Measurements from ENCODE around the gene UNC5B.

Gene UNC5B

GRCh38 chr10:71319042-71319799 lies 106.9 kb downstream of the UNC5B start, which contains the start of gene SLC29A3:
SLC29A3 (plus strand) TSS chr10:71319259; CDS start chr10:71319310, 51 bp downstream.
- peak; percentile 91 for DNase-seq (ENCODE audit: low spot score)

GRCh38 chr10:71319800-71320392 lies 107.5 kb downstream of the UNC5B start:
- no peak for DNase-seq (ENCODE audit: low spot score)

GRCh38 chr10:71320592-71320991 lies 108.2 kb downstream of the UNC5B start:
- DNase-seq (ENCODE audit: low spot score) = no peak

DNA sequence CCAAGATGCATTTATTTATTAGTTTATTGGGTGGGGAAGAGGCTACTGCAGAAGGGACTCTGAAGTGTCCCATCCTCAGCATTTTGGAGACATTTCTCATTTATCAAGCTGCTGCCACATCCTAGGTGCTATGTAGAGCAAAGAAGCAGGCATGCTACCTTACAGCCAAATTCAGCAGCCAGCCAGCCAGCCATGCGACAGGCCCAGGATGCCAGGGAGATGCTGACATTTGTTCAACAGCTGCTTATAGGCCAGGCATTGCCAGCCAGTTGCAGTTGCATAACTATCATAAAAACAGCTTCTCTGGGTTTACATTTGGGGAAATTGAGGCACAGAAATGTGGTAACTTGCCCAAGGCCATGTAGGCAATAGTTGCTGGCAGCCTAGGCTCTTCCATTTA lies 109.0 kb downstream of the UNC5B start:
- DNase-seq (ENCODE audit: low spot score) = no peak

GRCh38 chr10:71323407-71323806 lies 111.0 kb downstream of the UNC5B start:
- DNase-seq (ENCODE audit: low spot score) = peak; percentile 64

GRCh38 chr10:71324743-71325142 lies 112.4 kb downstream of the UNC5B start:
- DNase-seq (ENCODE audit: low spot score) = no peak

DNA sequence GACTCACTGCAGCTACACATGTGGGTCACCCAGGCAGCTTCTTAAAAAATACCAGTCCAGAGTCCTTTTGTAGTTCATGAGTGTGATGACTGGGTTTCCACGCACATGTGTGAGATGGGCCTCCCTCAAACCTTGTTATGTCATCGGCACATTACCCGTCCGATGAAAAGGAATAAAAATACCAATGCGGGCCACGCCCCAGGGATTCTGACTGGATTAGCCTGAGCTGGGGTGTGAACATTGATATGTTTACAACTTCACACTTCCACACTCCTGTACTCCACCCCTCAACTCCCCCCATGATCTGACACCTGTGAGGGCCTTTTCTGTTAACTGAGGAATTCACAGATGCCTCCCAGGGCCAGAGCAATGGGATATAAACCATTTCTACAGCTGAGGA lies 112.9 kb downstream of the UNC5B start:
- DNase-seq (ENCODE audit: low spot score) = no peak

DNA sequence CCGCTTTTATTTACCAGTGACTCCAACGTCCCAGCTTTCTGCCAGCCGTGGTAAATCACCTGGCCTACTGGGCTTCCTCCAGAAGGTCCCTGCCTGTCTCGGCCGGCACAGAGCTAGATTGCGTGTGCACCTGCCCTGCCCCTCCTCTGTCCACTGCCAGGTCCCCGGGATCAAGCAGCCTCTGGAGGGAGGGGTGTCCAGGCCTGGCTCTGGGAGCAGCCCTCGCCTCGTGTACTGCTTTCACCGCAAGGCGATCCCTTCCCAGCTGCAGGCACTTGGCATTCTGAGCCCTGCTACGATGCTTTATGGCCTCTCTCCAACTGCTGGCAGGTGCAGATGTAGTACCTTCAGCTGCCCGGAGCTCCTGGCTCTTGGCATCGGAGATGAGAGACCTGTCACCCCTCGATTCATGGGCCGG lies 114.1 kb downstream of the UNC5B start:
- DNase-seq (ENCODE audit: low spot score) = no peak

- no peak for DNase-seq (ENCODE audit: low spot score)
Measured at GRCh38 chr10:71330789-71331404, 118.5 kb downstream of the UNC5B start.

DNA sequence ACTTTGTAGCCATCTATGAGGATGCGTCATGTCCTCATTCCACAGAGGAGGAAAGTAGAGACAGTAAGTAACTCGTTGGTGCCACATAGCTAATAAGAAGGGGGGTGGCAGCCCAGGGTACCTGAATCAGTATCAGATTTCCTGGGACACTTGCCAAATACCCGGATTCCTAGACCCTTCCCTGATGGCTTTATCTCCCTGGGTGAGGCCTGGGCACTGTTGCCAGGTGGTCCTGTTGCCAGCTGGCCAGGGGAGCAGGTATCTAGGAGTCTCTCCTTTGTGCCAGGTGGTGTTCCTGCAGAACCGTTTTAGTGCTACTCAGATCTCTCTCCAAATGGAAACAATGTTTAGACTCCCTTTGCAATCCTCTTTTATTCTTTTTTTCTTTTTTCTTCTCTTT lies 119.4 kb downstream of the UNC5B start:
- DNase-seq (ENCODE audit: low spot score) = no peak

GRCh38 chr10:71332466-71332865 lies 120.1 kb downstream of the UNC5B start:
- DNase-seq (ENCODE audit: low spot score) = no peak

DNA sequence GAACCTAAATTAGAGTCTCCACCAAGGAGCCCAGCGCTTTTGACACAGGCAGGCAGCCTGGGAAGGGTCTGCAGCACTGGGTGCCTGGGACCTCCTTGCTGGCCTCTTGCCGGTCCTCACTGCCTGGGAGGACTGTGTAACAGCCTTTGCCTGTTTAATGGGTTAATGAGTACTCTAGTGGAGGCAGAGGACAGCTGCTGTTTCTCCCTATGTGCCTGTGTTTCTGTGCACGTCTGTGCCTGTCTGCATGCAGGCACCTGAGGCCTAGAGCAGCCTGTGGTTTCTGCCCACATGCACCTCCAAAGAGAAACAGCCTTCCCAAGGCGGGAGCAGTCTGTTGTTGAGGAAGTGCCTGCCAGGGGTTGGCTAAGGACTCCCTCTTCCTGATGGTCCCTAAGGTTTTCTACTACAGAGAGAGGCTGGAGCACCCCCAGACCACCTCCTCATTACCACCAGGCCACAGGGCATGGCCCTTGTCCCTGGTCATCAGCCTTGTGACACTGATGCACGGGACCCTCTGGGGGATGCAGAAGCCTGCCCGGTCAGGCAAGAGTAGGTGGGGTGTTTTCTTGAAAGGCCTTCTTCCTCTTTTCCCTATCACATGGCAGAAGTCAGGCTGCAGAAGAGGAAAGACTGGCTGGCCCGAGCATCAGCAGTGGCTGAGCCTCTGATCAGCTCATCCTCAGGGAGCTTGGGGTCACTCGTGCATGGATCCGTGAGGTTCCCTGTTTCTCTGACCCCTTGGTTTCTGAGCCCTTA lies 120.9 kb downstream of the UNC5B start:
- no peak for DNase-seq (ENCODE audit: low spot score)

DNA sequence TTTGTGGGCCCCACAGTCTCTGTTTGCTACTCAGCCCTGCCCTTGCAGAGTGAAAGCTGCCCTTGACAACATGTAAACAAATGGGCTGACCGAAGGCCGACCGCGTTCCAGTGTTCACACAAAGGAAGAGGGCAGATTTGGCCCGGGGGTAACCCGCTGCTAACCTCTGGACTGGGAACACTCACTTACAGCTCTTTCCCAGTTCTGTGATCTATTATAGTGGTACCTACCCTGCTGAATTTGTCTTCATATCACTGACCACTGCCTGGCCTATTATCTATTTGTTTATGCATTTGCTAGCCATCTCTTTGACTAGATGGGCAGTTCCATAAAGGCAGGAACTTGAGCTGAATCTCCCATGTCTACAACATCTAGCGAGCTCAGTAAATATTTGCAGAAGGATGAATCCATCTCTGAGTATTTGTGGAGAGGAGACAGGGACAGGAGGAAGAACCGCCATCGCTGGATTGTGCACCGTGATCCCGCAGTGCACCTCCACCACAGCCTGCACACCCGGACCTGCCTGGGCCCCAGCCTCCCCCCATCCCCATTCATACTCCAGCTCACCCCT lies 121.9 kb downstream of the UNC5B start:
- no peak for DNase-seq (ENCODE audit: low spot score)

- DNase-seq (ENCODE audit: low spot score) = no peak
Measured at GRCh38 chr10:71335173-71335708, 122.9 kb downstream of the UNC5B start.

DNA sequence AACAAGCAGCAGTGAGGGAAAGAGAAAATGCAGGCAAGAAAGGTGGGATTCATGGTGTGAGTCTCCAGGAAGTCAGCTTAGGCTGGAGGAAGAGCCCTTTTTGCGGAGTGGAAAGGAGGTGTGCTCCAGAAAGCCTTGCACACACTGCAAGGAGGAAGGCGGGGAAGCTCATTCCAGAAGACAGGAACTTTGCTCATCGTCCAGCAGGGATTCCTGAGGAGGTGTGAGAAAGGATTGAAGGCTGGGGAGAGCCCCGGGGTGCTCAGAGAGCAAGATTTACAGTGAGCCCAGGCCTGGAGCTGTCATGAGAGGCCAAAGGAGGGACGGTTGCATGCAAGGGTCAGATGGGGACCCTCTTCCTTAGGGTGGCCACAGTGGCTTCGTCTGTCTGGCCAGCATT lies 124.3 kb downstream of the UNC5B start:
- DNase-seq (ENCODE audit: low spot score) = no peak

DNA sequence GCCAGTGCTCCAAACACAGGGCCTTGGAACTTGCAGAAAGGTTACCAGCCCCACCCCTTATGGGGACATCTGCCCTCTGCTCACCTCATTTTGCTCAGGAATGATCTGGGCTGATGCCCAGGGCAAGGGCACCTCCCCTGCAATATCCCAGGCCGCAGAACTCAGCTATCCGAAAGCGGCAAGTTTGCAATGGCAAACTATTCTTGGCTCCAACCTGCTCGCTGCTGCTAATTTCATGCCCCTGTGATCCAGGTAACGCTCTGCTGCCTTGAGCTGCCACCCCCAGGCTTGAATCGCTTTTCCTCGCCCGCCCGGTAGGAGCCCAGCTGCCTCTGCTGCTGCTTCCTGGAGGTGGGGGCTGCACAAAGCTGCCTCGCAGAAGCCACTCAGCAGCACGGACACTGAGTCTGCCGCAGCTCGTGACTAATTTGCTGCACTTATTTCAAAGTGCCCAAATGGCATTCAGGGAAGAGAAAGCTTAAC lies 124.9 kb downstream of the UNC5B start:
- no peak for DNase-seq (ENCODE audit: low spot score)

GRCh38 chr10:71338728-71339495 lies 126.5 kb downstream of the UNC5B start:
- no peak for DNase-seq (ENCODE audit: low spot score)

GRCh38 chr10:71339796-71340589 lies 127.6 kb downstream of the UNC5B start:
- no peak for DNase-seq (ENCODE audit: low spot score)

DNA sequence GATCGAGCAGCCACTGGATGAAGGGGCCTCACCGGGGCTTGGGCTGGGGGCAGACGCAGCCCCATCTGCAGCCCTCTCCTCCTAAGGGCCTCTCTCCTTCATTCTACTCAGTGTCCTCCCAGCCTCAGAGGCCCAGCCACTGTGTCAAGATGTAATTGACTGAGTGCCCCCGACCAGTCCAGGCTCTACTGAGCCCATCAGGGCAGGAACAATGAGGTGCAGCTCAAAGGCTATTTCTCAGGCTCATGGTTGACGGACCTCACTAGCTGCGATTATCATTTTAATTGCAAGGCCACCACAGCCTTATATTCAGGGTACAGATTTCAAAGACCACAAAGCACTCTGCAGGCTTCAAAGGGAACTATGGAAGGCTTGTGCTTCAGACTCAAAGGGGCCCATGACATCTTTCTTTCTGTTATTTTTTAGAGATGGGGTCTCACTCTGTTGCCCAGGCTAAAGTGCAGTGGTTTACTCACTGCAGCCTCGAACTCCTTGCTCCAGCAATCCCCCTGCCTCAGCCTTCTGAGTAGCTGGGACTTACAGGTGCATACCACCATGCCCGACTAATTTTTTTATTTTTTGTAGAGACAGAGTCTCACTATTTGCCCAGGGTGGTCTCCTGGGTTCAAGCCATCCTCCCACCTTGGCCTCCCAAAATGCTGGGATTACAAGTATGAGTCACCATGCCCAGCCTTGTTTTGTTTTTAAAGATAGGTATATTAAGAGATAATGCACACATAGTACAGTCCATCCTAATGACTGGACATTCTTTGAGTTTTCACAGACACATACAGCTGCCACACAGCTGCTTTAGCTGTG lies 130.4 kb downstream of the UNC5B start:
- DNase-seq (ENCODE audit: low spot score) = no peak
